Uterus (tissue), 4 donors: Measurements from ENCODE around the gene TPM4. TPM values are rescaled to one million over a fixed set of nuclear protein-coding genes. Genes with fewer than 3 reads are reported as not detected.

Source experiments
- DNase-seq, 2 donors: peaks; one replicate each; pipeline ENCODE4 v3.0.0-alpha.2; 2019 to 2020
- H3K27ac ChIP-seq, 2 donors: fragments of 200-600 bp; sonication (generic); 1 replicate in 1 of 2; 2 replicates in 1 of 2; pipeline ENCODE4 v1.5.1; 2016 to 2018
- H3K27me3 ChIP-seq, 2 donors: fragments of 200-600 bp; sonication (generic); one replicate each; pipeline ENCODE4 v1.5.1; 2018 to 2019; ENCODE audit warnings: control low read depth in 1 of 2
- H3K36me3 ChIP-seq, 2 donors: fragments of 200-600 bp; sonication (generic); one replicate each; pipeline ENCODE4 v1.5.1; 2019; ENCODE audit warnings: control low read depth in 1 of 2
- H3K4me1 ChIP-seq, 2 donors: fragments of 200-600 bp; sonication (generic); one replicate each; pipeline ENCODE4 v1.5.1; 2018 to 2019; ENCODE audit warnings: control low read depth in 1 of 2
- H3K4me3 ChIP-seq, 2 donors: fragments of 200-600 bp; sonication (generic); 1 replicate in 1 of 2; 2 replicates in 1 of 2; pipeline ENCODE4 v1.5.1; 2018 to 2019; ENCODE audit warnings: mild to moderate bottlenecking in 1 of 2
- H3K9me3 ChIP-seq, 2 donors: fragments of 200-600 bp; sonication (generic); one replicate each; pipeline ENCODE4 v1.5.1; 2019; ENCODE audit warnings: control low read depth in 1 of 2
- CTCF ChIP-seq, 4 experiments: fragments of 200-600 bp in 2 of 4; fragments of 450-650 bp in 2 of 4; sonication (generic) in 2 of 4; IDR thresholded peaks; one replicate each; pipeline ENCODE4 v1.5.1; 2016 to 2019; ENCODE audit warnings: antibody characterized with exemption in 4 of 4, mild to moderate bottlenecking in 2 of 4, moderate library complexity in 1 of 4
- POLR2A ChIP-seq, 2 donors: fragments of 450-650 bp; IDR thresholded peaks; one replicate each; pipeline ENCODE4 v1.6.1; 2016; ENCODE audit warnings: antibody characterized with exemption in 2 of 2, mild to moderate bottlenecking in 1 of 2, moderate library complexity in 1 of 2
- intact Hi-C: fragments of 100-400 bp; cut with DNase I; formaldehyde crosslinking; loops from one replicate; pipeline ENCODE4 v1.15.1; 2023; ENCODE audit warnings: low total_unique reads
- total RNA-seq, 4 donors: library from RNA; depleted of rRNA in 3 of 4; stranded (reverse); fragments of >200 nt in 3 of 4; gene quantifications; one replicate each; pipeline versions ENCODE4 v1.1.0 to v1.2.4, GENCODE V29; 2014 to 2023
- donor health status: DM: yes; HTN: yes; CAD: no.

TPM4 gene
- total RNA-seq, 4 donors from 2014 or later, result 423 to 862 (median 517) TPM

- TF ChIP-seq CTCF (IDR thresholded peaks at IDR 0.05) (no peak), POLR2A (IDR thresholded peaks at IDR 0.05) (no peak)
- intact Hi-C loops, result no loop called here
Measured at GRCh38 chr19:16048583-16048982, 27.7 kb upstream of the TPM4 start.

GRCh38 chr19:16051254-16052025, 24.9 kb upstream of the TPM4 start:
- H3K4me1 ChIP-seq, result no peaks in the 10 kb centered on the region
- intact Hi-C loops, result no loop called here
- no peaks in the 10 kb centered on the region for H3K27me3 ChIP-seq
- H3K9me3 ChIP-seq, result no peaks in the 10 kb centered on the region
- no peak for DNase-seq
- no peaks in the 10 kb centered on the region for H3K36me3 ChIP-seq
- H3K4me3 ChIP-seq, result no peak overlapping the region
- TF ChIP-seq CTCF (IDR thresholded peaks at IDR 0.05) (no peak), POLR2A (IDR thresholded peaks at IDR 0.05) (no peak)
- H3K27ac ChIP-seq, result no peak overlapping the region

More at GRCh38 chr19:16048583-16048982, 27.7 kb upstream of the TPM4 start:
- no peaks in the 10 kb centered on the region for H3K36me3 ChIP-seq
- no peak for DNase-seq
- no peaks in the 10 kb centered on the region for H3K9me3 ChIP-seq
- no peak overlapping the region for H3K27ac ChIP-seq
- no peaks in the 10 kb centered on the region for H3K4me1 ChIP-seq
- H3K27me3 ChIP-seq, result no peaks in the 10 kb centered on the region
- H3K4me3 ChIP-seq, result no peak overlapping the region

DNA sequence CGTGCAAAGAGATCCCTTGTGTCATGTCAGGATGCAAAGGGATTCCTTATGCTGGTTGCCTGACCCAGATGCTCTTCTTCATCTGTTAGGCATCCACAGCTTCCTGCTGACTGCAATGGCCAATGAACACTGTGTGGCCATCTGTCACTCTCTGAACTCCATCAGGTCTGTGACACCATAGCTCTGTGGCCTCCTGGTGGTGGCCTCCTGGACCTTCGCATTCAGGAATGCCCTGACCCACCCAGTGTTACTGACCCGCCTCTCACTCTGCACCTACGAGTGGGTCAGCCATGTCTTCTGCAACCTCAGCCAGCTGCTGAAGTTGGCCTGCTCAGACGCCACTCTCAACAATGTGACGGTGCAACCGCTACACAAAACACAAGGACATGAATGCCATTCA, 23.9 kb upstream of the TPM4 start:
- no peak overlapping the region for H3K4me3 ChIP-seq
- no peaks in the 10 kb centered on the region for H3K9me3 ChIP-seq
- TF ChIP-seq POLR2A (IDR thresholded peaks at IDR 0.05), result no peak
- TF ChIP-seq CTCF (IDR thresholded peaks at IDR 0.05), result no peak
- intact Hi-C loops, result no loop called here
- no peak for DNase-seq
- no peak overlapping the region for H3K27ac ChIP-seq
- H3K4me1 ChIP-seq, result no peaks in the 10 kb centered on the region
- H3K27me3 ChIP-seq, result no peaks in the 10 kb centered on the region
- H3K36me3 ChIP-seq, result no peaks in the 10 kb centered on the region

GRCh38 chr19:16057062-16057461, 19.2 kb upstream of the TPM4 start:
- TF ChIP-seq CTCF (IDR thresholded peaks at IDR 0.05) (no peak), POLR2A (IDR thresholded peaks at IDR 0.05) (no peak)
- no peaks in the 10 kb centered on the region for H3K9me3 ChIP-seq
- H3K36me3 ChIP-seq, result no peaks in the 10 kb centered on the region
- H3K4me1 ChIP-seq, result no peaks in the 10 kb centered on the region
- H3K4me3 ChIP-seq, result no peak overlapping the region
- no peak for DNase-seq
- intact Hi-C loops, result no loop called here
- no peaks in the 10 kb centered on the region for H3K27me3 ChIP-seq
- H3K27ac ChIP-seq, result no peak overlapping the region

DNA sequence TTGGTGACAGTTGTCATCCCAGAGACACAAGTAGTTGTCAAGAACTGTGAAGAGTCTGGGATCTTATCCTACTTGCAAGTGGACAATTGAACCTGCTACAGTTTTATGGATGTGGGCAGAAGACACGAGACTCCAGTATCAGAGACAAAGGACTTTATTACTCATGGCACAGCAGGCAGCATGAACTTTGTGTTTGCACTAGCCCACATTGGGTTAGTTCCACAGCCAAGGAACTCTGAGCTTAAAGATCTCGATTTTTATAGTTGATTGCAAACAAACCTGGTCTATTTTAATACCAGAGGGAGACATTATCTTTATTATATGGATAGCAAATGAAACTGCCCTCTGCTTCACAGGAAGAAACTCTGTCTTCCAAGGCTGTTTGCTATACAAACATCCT, 16.0 kb upstream of the TPM4 start:
- TF ChIP-seq CTCF (IDR thresholded peaks at IDR 0.05) (no peak), POLR2A (IDR thresholded peaks at IDR 0.05) (no peak)
- no peaks in the 10 kb centered on the region for H3K9me3 ChIP-seq
- no peaks in the 10 kb centered on the region for H3K36me3 ChIP-seq
- H3K4me1 ChIP-seq, result peaks cover 0 to 5% of the 10 kb centered on the region in 2 donors
- no peak overlapping the region for H3K27ac ChIP-seq
- H3K4me3 ChIP-seq, result no peak overlapping the region
- no peak for DNase-seq
- no peaks in the 10 kb centered on the region for H3K27me3 ChIP-seq
- intact Hi-C loops, result no loop called here
